HG03060 (cell line): ENCODE measurements around the gene RASGRF1.
"Not testable (repeated sequence)": the region's sequence is repeated elsewhere in the genome, so short reads cannot be mapped to it uniquely, and the experiment has no call there.

Experiments used
- ATAC-seq: cut with Tn5 transposase; IDR thresholded peaks from one replicate; pipeline ENCODE4 v1.9.1; 2021; ENCODE audit warnings: low read depth, moderate number of reproducible peaks; ENCODE audit not compliant: unreplicated experiment

The RASGRF1 gene

DNA sequence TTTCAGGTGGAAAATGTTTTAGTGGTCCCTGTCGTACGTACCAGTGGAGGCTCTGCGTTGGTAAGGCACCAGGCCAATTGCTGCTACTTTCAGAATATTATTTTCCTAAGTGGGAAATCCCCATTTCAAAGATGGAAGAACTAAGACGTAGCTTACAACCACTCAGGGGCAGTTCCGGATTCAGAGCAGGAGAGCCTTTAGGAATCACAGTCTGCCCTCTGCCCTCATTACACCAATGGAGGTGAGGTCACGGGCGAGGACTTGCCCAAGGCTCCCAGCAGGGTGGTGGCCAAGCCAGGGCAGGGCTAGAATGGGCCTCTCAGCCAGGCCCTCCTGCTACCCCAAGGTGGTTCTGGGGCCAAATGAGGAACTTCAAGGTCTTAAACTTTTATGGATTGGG is 72.6 kb downstream of the RASGRF1 start:
- ATAC-seq = no peak

DNA sequence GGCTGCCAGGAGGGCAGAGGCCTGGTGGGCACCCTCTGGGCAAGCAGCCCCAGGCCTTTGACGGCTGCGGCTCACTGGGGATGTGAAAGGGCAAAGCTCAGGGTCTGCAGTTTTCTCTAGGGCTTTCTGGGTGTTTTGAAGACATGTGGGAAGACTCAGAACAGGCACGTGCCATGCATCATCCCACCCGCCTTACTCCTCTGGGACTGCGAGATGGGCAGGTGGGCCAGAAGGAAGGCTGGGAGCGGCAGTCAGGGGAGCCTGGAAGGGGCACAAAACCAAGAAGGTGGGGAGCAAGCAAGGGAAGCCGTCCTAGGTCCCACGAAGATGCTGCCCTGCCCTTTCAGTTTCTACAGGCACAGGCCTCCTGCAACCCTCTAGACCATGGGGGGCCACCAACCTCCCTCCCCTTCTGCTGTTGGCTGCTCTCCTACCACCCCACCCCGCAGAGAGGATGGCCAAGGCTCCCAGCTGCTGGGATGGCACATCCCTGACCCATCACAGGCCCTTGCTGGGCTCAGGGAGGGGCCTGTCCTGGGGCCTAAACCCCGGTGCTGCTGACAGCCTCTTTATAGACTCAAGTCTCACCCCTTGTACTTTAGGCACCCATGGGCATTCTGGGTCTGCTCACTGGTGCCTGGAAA is 73.9 kb downstream of the RASGRF1 start:
- ATAC-seq = no peak

DNA sequence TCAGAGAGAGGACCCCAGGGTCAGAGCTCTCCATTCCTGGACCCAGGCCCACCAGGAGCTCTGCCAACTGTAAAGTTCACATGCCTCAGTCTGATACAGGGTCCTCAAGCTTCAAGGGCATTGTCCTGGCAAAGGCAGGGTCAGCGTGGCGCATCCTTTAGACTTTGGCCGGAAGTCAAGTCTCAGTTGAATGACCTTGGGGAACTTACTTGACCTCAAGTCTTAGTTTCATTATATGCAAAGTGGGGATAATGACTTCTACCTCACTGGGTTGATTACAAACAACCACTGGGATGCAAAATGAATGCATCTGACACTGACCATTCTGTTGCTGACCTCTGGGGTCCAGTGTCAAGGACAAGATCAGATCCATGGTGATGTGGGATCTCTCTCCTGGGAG is 75.2 kb downstream of the RASGRF1 start:
- no peak for ATAC-seq

DNA sequence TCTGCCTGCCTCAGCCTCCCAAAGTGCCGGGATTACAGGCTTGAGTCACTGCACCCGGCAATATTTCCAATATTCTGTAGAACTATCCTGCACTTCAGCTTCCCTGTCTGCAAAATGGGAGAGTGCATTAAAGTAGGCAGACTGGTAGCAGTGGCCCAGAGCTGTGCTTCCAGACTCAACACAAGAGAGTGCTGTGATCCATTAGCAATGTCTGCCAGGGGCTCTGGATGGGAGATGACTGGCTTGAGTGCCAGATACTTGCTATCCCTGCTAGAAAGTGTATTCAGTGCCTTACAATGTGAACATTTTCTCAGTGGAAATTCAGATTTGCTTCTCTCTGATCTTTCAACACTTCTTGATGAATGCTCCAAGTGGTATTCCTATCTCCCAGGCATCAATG is 80.3 kb downstream of the RASGRF1 start:
- no peak for ATAC-seq

DNA sequence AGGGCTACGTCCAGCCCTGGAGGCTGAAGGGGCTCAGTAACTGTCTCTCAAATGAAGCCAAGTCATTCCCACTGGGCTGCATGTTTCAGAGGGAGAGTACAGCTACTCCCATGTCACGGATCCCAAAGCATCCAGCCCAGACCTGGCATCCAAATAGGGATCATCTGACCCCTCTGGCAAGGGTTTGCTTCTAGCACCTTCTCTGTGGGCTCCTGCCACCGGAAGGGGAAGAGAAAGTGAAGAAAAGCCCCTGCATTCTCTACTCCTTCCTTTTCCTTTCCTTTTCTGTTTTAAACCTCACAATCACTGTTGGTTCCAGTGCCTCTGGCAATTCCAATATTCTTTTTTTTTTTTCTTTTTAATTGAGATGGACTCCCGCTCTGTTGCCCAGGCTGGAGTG is 81.2 kb downstream of the RASGRF1 start:
- ATAC-seq = no peak

DNA sequence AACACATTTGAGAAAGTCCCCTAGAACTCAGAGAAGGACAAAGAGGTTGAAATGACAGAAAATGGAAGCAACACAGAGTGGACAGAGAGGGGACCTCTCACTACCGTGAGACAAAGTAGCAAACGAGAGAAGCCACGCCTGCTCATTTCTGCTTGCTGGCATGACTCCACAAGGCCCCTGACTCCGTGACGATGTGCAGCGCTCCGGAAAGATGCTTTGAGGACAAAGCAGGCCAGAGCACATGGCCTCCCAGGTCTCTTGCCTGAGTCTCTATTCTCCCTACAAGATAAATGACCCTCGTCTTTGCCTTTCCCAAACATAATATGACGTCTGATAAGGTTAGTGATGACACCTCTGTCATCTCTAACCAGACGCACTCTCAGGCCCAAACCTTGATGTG is 81.9 kb downstream of the RASGRF1 start:
- no peak for ATAC-seq

DNA sequence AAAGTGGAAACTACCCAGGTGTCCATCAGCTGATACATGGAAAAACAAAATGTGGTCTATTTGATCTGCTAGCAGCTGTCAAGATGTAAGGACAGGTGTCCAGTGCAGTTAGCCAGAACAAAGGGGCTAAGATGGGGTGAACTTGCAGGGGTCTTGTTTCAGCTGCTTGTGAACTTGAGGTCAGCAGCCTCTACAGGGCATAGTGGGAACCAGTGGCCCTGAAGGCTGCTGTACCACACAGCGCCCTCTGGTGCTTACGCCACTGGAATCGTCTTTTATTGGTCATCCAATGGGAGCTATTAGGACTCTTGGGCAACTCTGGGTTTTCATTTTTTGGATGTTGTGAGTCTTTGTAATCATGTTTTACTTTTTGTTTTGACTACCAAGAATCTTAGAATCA is 83.5 kb downstream of the RASGRF1 start:
- ATAC-seq = no peak

DNA sequence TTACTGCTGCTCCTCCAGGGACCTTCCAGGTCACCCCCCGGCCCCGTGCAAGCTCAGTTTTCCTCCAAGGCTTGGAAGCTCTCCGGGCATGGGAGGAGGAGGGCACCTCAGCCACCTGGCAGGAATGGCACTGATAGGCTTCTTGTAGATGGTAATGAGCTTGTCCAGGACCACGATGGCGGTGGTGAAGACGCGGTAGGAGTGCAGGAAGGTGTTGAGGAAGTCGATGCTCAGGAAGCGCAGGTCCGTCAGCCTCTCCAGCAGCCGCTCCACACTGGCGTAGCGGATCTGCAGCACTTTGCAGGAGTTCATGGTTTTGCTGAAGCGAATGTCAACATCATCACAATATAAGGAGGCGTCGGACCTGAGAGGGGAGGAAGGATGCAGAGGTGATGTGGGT is 84.5 kb downstream of the RASGRF1 start:
- no peak for ATAC-seq

DNA sequence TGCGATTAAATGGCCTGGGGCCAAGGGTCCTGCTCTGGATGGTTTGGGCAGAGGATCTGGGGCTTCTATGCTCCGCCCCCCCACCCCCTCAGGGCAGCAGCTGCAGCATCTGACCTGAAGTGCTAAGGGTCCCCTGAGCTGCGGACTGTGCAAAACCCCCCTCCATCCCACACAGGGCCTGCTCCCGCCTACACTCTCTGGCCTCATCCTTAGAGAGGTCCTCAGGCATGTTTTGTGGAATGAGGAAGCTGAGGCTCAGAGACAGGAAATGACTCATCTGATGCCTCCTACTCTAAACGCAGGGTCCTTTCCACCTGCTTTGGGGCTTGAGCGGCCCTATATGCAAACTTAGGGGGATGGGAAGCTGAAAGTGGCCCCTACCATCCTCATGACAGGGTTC is 86.2 kb downstream of the RASGRF1 start:
- ATAC-seq = peak; percentile 64

DNA sequence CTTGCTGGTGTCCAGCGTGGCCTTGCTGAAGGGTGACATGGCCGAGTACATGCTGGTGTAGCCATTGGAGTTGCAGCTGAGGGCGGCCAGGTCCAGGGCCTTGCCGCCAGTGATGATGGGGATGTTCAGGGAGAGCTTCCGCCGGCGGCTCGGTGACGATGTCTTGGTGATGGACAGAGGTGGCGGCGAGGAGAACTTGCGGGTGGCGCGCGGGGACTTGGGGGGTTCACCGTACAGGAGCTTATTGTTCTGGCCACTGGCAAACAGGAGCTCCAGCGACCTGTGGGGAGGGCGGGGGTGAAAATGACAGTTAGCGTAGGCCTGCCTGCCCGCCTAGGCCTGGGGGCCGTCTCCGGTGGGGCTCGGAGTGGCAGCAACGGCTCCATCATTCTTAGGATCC is 86.7 kb downstream of the RASGRF1 start:
- ATAC-seq = no peak

DNA sequence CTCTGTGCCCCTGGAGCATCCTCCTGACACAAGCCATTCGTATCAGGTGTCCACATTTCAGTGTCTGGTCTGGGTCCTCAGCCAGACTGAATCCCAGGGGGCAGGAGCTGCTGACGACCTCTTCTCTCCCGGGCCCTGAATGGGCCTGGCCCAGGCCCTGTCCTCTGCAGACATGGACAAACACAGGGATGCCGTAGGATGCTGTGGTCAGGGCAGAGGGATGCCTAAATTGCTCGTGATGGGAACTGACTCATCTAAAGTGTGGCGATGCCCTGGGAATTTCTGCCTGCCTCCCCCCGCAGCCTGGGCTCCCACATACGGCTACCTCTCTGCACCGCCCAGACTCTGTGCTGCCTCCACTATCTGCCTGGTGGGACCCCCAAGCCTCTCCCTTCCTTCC is 87.3 kb downstream of the RASGRF1 start:
- no peak for ATAC-seq

DNA sequence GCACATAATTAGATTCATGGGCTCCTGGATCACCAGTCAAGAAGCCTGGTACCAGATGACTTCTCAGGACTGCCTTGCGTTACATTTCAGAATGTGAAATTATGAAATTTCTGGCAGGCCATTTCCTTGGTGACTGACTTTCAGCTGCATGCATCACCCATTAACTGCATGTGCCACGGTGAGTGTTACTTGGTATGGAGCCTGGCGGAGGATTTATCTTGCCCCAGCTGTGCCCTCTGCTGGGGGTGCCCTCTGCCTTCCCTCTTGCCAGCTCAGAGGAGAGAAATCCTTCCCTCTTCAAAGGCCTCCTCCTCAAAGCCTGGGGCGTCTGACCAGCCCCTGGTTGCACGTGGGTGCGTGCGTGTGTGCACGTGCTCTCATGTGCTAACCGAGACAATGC is 88.0 kb downstream of the RASGRF1 start:
- no peak for ATAC-seq

DNA sequence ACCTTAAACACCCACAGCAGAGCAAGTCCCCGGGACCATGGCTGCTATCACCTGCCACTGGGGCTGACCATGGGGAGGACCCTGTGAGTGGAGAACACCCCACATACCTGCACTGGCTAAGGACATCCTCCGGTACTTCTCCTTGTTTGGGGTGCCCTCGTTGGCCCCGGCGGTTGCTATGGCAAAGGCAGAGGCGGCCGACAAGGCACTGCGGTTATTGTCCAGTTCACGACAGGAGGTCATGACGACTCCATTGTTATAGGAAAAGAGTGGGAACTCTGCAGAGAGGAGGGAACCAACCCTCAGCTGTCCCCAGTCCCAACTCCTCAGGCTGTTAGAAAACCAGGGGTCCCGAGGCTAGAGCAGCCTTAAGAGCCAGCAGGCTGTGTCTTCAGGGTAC is 90.9 kb downstream of the RASGRF1 start:
- no peak for ATAC-seq

DNA sequence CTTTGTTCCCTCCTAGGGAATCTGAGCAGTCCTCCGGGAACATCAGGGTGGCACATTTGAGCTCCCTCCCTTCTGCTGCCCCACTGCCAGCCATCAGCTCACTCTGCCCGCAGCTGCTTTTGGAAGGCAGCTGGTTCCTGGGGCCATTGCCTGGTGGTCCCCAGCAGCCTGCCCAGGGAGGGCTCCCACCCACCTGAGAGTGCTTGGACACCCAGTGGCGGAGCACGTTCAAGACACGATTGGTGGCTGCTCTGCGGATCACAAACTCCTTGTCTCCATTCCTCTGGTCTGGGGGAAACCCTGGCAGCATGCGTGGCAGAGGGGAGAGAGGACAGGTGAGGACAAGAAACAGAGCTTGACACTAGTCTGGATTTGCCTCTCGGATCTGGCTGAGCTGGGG is 92.1 kb downstream of the RASGRF1 start:
- no peak for ATAC-seq

DNA sequence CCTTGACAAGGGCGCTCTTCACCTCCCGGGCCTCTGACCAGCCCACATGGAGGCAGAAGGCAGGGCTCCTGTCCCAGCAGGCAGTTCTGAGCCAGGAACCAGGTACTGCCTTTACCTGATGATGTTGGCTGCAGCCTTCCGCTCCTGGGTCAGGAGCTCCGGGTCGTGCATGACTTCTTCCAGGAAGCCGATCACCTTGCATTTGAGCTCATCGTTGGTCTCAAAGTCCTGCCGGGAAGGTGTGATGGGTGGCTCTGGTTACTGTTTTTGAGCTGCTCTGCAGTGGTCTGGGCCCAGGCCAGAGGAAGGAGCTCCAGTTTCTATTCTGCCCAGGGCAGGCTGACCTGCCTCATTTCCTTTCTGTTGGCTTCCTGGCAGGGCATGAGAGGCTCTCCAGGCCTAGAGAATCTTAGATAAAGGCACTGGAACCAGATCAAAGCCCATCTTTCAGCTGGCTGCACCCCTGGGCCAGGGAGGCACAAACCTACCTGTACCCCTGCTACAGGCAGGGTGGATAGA is 92.5 kb downstream of the RASGRF1 start:
- no peak for ATAC-seq

DNA sequence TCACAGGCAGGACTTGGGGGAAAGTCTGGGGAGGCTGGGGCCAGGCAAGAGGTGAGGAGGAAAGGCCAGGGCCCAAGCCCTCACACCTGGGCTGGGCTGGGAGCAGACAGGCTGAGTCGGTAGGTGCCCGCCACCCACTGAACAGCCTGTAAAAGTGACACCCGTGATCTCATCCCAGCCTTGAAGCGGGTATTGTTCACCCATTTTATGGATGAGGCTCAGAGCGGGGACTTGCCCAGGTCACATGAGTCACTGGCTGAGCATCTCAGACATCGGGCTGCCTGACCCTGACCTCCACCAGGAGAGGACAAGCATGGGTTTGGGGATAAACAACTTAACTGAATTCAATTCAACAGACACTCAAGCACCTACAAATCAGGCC is 93.7 kb downstream of the RASGRF1 start:
- ATAC-seq = no peak

DNA sequence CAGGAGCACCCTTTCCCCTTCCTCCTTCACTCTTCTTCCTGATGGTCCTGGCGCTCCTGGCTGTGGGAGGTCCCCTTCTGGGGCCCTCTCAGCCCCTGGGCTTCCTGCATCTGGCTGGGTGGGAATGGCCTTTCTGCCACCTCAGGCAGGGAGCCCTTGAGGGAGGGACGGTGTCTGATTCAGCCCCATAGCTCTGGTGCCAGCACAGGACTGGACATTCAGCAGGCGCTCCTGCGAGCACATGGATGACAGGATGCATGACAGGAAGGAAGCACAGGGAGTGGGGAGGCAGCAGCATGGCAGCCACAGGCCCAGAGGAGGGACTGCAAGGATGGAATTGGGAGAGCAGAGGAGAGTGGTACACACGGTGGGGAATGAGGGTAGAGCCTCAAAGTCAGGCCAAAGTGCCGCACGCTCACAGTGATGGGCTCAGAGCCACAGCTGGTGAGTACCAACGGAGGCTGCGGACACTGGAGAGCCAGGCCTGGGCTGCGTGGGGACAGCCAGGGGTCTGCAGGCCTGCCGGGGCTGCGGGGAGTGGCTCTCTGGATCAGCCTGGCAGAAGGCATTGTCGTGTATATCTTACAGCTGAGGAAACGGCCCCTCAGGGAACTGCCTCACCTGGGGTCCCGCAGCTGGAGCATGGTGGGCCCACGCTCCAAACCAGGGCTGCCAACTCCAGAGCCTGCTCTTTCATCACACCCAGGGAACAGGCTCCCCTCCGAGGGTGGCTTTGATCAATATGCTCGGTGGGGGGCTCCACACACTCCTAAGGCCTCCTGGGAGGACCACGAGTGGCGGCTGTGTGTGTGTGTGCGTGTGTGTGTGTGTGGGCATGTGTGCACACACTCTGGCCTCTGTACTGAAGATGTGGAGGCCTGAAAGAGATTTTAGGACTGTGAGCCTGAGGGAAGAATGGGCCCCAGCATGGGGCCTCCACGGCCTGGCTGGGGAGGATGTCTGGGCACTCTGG is 94.4 kb downstream of the RASGRF1 start:
- no peak for ATAC-seq

DNA sequence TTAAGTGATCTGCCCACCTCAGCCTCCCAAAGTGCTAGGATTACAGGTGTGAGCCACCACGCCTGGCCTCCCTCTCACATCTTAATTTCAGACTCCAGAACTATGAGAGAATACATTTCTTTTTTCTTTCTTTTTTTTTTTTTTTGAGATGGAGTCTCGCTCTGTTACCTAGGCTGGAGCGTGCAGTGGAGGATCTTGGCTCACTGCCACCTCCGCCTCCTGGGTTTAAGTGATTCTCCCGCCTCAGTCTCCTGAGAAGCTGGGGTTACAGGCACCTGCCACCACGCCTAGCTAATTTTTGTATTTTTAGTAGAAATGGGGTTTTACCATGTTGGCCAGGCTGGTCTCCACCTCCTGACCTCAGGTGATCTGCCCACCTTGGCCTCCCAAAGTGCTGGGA is 95.4 kb downstream of the RASGRF1 start:
- not testable (repeated sequence) for ATAC-seq

DNA sequence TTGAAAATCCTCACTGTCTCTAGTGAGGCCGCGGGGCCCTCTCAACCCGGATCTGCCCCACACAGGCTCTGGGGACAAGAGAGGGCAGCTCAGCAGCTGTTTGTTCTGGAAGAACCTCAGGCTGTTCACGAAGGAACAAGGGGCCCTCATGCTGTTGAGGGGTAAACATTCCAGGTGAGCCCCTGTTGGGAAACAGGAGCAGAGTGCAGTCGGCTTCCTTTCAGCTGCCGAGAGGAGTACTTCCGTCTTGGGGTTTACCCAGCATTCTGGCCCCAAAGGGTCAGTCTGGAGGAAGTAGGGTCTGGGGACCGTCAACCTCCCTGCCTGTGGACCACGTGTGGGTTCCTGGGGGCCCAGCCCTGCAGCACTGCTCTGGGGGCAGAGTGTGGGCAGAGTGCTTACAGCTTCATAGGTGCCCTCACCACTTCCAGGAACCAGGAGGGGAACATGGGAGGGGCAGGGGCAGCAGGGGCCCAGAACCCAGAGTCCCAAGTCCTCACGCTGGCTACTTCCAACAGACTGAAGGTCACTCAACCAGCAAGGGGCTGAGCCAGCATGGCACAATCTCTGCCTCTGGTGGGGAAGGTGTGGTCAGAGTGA is 96.5 kb downstream of the RASGRF1 start:
- no peak for ATAC-seq

DNA sequence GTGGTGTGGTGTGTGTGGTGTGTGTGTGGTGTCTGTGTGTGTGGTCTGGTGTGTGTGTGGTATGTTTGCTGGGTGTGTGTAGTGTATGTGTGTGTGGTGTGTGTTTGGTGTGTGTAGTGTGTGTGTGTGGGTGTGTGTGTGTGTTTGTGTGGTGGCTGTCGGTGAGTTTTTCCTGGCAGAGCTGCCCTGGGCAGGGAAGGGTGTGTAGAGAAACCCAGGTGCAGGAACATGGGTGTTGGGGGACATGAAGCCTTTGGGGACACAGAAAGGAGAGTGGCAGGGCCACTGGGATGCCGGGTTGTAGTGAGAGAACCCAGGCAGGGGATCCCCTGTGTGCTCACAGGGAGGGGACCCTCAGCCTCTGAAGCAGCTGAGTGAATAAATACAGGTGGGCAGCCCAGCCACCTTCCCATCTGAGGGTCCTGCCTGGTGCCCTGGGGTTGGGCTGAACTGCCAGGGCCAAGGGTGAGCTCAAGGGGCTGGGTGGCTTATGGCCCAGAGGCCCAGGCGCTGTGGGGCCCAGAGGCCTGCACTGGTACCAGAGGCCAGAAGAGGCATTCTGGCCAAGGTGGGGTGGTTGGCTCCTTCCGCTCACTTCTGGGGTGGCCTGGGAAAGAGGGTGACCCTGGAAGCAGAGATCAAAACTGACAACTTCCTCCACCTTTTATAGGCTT is 97.2 kb downstream of the RASGRF1 start:
- no peak for ATAC-seq
